KMS-11 (cell line): ENCODE results near the gene OBSCN.

ENCODE experiments used
- H2AFZ ChIP-seq: fragments of 200-600 bp; sonication (generic); 2 replicates; pipeline ENCODE4 v1.6.1; 2016; ENCODE audit warnings: antibody characterized with exemption, mixed run types, low read depth
- H3K27ac ChIP-seq: fragments of 200-600 bp; sonication (generic); 2 replicates; pipeline ENCODE4 v1.6.1; 2016; ENCODE audit warnings: mild to moderate bottlenecking, mixed run types
- H3K27me3 ChIP-seq: fragments of 200-600 bp; sonication (generic); 2 replicates; pipeline ENCODE4 v1.6.1; 2017; ENCODE audit warnings: mild to moderate bottlenecking, low read depth, mixed run types, moderate library complexity; ENCODE audit not compliant: insufficient read depth
- H3K36me3 ChIP-seq: fragments of 200-600 bp; sonication (generic); 2 replicates; pipeline ENCODE4 v1.6.1; 2017; ENCODE audit warnings: mild to moderate bottlenecking, mixed run types; ENCODE audit not compliant: insufficient read depth
- H3K4me1 ChIP-seq: fragments of 200-600 bp; sonication (generic); 2 replicates; pipeline ENCODE4 v1.6.1; 2016; ENCODE audit warnings: mild to moderate bottlenecking, low read depth, mixed run types; ENCODE audit not compliant: poor library complexity, severe bottlenecking
- H3K4me2 ChIP-seq: fragments of 200-600 bp; sonication (generic); 2 replicates; pipeline ENCODE4 v1.7.0; 2016; ENCODE audit warnings: mild to moderate bottlenecking, mixed run types
- H3K4me3 ChIP-seq: fragments of 200-600 bp; sonication (generic); IDR thresholded peaks from 2 replicates; pipeline ENCODE4 v1.6.1; 2017; ENCODE audit warnings: low read depth, low read length, mixed read lengths; ENCODE audit not compliant: insufficient read depth
- H3K79me2 ChIP-seq: fragments of 200-600 bp; sonication (generic); 2 replicates; pipeline ENCODE4 v1.6.1; 2016; ENCODE audit warnings: low read depth, mixed run types; ENCODE audit not compliant: insufficient read depth
- H3K9ac ChIP-seq: fragments of 200-600 bp; sonication (generic); 2 replicates; pipeline ENCODE4 v1.6.1; 2016; ENCODE audit warnings: mild to moderate bottlenecking, mixed run types
- H4K20me1 ChIP-seq: fragments of 200-600 bp; sonication (generic); 2 replicates; pipeline ENCODE4 v1.6.1; 2016; ENCODE audit warnings: mild to moderate bottlenecking, mixed run types; ENCODE audit not compliant: insufficient read depth
- CTCF ChIP-seq: fragments of 200-600 bp; sonication (generic); conservative IDR thresholded peaks from 2 replicates; pipeline ENCODE4 v1.6.1; 2017; ENCODE audit warnings: low read depth, mild to moderate bottlenecking, antibody characterized with exemption, low read length, moderate library complexity, mixed read lengths

Gene OBSCN

GRCh38 chr1:228283476-228284147 is 75.8 kb downstream of the OBSCN start:
- Histone ChIP-seq H3K27ac (no peak overlapping the region), H3K4me3 (no peak overlapping the region), H3K9ac (no peak overlapping the region), H3K4me1 (no peaks in the 10 kb centered on the region), H3K36me3 (no peaks in the 10 kb centered on the region), H2AFZ (no peak overlapping the region), H3K4me2 (no peak overlapping the region), H4K20me1 (no peaks in the 10 kb centered on the region), H3K79me2 (no peaks in the 10 kb centered on the region), H3K27me3 (no peaks in the 10 kb centered on the region)
- TF ChIP-seq CTCF: no peak

- Histone ChIP-seq H3K4me3 (no peak overlapping the region), H2AFZ (no peak overlapping the region), H3K9ac (no peak overlapping the region), H3K4me1 (no peaks in the 10 kb centered on the region), H3K36me3 (no peaks in the 10 kb centered on the region), H3K27ac (no peak overlapping the region), H4K20me1 (no peaks in the 10 kb centered on the region), H3K79me2 (no peaks in the 10 kb centered on the region), H3K4me2 (no peak overlapping the region), H3K27me3 (no peaks in the 10 kb centered on the region)
- TF ChIP-seq CTCF: no peak
Observed at GRCh38 chr1:228284148-228284495, 76.3 kb downstream of the OBSCN start.

GRCh38 chr1:228284521-228284920 is 76.7 kb downstream of the OBSCN start:
- Histone ChIP-seq H2AFZ (no peak overlapping the region), H3K27me3 (no peaks in the 10 kb centered on the region), H3K4me1 (no peaks in the 10 kb centered on the region), H3K4me3 (no peak overlapping the region), H4K20me1 (no peaks in the 10 kb centered on the region), H3K79me2 (no peaks in the 10 kb centered on the region), H3K4me2 (no peak overlapping the region), H3K36me3 (no peaks in the 10 kb centered on the region), H3K27ac (no peak overlapping the region), H3K9ac (no peak overlapping the region)
- no peak for TF ChIP-seq CTCF

- Histone ChIP-seq H3K27me3 (no peaks in the 10 kb centered on the region), H3K4me3 (no peak overlapping the region), H3K4me2 (no peak overlapping the region), H3K4me1 (no peaks in the 10 kb centered on the region), H2AFZ (no peak overlapping the region), H3K36me3 (no peaks in the 10 kb centered on the region), H4K20me1 (no peaks in the 10 kb centered on the region), H3K9ac (no peak overlapping the region), H3K27ac (no peak overlapping the region), H3K79me2 (no peaks in the 10 kb centered on the region)
- TF ChIP-seq CTCF: no peak
Observed at GRCh38 chr1:228285661-228286504, 78.0 kb downstream of the OBSCN start.
